MM.1S (cell line): ENCODE measurements around the gene SKOR1.

Experiments
- CTCF ChIP-seq: fragments of 300-600 bp; sonication (generic); IDR thresholded peaks from 2 replicates; pipeline ENCODE4 v1.5.1; 2016; ENCODE audit warnings: antibody characterized with exemption, low read length, mixed read lengths
- EZH2 ChIP-seq: fragments of 300-600 bp; sonication (generic); optimal IDR thresholded peaks from 2 replicates; pipeline ENCODE3; 2017; ENCODE audit warnings: low read depth, mild to moderate bottlenecking, antibody characterized with exemption, low read length, mixed read lengths

GRCh38 chr15:67792250-67792942 is 32.9 kb upstream of the SKOR1 start:
- TF ChIP-seq EZH2 (no peak), CTCF (no peak)
